ENCODE results near the gene MAPK6.

DNA sequence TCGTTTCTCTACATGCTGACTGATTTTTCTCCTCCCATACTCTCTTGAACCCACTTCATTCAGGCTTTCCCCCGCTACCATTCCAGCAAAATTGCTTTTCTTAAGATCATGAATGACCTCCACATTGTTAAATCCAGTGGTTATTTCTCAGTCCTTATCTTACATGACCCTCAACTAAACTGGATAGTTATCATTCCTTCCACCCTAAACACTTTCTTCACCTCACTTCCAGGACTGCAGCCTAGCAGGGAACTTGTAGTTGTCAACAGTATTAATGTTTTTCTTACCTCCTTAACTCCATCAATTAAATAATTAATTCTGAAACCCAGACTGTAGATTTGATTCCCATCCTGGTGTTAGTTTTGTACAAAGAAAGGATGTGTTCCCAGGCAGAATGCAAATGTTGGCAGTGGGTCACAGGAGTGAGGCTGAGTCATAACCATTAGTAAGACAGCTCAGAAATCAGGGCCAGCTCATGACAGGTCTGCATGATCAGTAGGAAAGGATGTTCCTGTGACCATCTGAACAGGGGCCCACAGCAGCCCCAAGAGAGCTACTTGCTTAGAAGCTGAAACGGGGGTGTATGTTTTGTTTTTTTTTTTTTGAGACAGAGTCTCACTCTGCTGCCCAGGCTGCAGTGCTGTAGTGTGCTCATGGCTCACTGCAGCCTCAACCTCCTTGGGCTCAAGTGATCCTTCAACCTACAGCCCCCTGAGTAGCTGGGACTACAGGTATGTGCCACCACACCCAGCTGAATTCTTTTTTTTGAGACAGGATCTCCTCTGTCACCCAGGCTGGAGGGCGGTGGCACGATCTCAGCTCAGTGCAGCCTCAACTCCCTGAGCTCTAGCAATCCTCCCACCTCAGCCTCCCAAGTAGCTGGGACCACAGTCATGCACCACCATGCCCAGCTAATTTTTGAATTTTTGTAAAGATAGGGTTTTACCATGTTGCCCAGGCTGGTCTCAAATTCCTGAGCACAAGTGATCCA lies 84.5 kb downstream of the MAPK6 start:
- TF ChIP-seq, protein P1, sequence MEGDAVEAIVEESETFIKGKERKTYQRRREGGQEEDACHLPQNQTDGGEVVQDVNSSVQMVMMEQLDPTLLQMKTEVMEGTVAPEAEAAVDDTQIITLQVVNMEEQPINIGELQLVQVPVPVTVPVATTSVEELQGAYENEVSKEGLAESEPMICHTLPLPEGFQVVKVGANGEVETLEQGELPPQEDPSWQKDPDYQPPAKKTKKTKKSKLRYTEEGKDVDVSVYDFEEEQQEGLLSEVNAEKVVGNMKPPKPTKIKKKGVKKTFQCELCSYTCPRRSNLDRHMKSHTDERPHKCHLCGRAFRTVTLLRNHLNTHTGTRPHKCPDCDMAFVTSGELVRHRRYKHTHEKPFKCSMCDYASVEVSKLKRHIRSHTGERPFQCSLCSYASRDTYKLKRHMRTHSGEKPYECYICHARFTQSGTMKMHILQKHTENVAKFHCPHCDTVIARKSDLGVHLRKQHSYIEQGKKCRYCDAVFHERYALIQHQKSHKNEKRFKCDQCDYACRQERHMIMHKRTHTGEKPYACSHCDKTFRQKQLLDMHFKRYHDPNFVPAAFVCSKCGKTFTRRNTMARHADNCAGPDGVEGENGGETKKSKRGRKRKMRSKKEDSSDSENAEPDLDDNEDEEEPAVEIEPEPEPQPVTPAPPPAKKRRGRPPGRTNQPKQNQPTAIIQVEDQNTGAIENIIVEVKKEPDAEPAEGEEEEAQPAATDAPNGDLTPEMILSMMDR (optimal IDR thresholded peaks at IDR 0.05 in 1 of 3, IDR thresholded peaks at IDR 0.05 in 1 of 3, conservative IDR thresholded peaks at IDR 0.05 in 1 of 3; ENCODE audit: extremely low read depth in 1 of 3, insufficient read depth in 2 of 3, low read length in 3 of 3), result no peak
- no peak for TF ChIP-seq EZH2 (IDR thresholded peaks at IDR 0.05; ENCODE audit: low read length)
